ENCODE results near the gene DUSP7. TPM values are rescaled to one million over a fixed set of nuclear protein-coding genes. Genes with fewer than 3 reads are reported as not detected.

Gene DUSP7
- total RNA-seq, 1 donor from 2014 or later, result 2.4 TPM

GRCh38 chr3:52069135-52069534, 12.8 kb upstream of the DUSP7 start:
- no peak overlapping the region for H3K4me3 Mint-ChIP-seq
- DNase-seq (ENCODE audit: low spot score), result no peak
- Histone ChIP-seq H3F3A (ENCODE audit: low read depth) (no peaks in the 10 kb centered on the region), H3K27ac (no peak overlapping the region), H3K4me3 (no peak overlapping the region), H3K4me2 (no peak overlapping the region), H2AFZ (replicated peaks) (no peak overlapping the region), H3K9ac (no peak overlapping the region), H3K36me3 (no peaks in the 10 kb centered on the region), H4K20me1 (ENCODE audit: low read depth) (no peaks in the 10 kb centered on the region), H3K79me2 (ENCODE audit: low read depth) (no peaks in the 10 kb centered on the region), H3K27me3 (no peaks in the 10 kb centered on the region), H3K9me3 (ENCODE audit: low read depth) (no peaks in the 10 kb centered on the region), H3K4me1 (peaks cover 12% of the 10 kb centered on the region)
- H3K27me3 Mint-ChIP-seq (ENCODE audit: insufficient read depth, low read depth), result peaks cover 9% of the 10 kb centered on the region
- no peaks in the 10 kb centered on the region for H3K36me3 Mint-ChIP-seq
- H3K9me3 Mint-ChIP-seq, result no peaks in the 10 kb centered on the region
- H3K4me1 Mint-ChIP-seq, result peaks cover 3% of the 10 kb centered on the region
- TF ChIP-seq EZH2 (IDR thresholded peaks at IDR 0.05), result no peak
- TF ChIP-seq, protein P1, sequence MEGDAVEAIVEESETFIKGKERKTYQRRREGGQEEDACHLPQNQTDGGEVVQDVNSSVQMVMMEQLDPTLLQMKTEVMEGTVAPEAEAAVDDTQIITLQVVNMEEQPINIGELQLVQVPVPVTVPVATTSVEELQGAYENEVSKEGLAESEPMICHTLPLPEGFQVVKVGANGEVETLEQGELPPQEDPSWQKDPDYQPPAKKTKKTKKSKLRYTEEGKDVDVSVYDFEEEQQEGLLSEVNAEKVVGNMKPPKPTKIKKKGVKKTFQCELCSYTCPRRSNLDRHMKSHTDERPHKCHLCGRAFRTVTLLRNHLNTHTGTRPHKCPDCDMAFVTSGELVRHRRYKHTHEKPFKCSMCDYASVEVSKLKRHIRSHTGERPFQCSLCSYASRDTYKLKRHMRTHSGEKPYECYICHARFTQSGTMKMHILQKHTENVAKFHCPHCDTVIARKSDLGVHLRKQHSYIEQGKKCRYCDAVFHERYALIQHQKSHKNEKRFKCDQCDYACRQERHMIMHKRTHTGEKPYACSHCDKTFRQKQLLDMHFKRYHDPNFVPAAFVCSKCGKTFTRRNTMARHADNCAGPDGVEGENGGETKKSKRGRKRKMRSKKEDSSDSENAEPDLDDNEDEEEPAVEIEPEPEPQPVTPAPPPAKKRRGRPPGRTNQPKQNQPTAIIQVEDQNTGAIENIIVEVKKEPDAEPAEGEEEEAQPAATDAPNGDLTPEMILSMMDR (IDR thresholded peaks at IDR 0.05), result no peak
- TF ChIP-seq EZH2phosphoT487 (IDR thresholded peaks at IDR 0.05), result no peak
- H3K27ac Mint-ChIP-seq, result peak overlapping the region; percentile 72

- Histone ChIP-seq H3K9me3 (ENCODE audit: low read depth) (no peaks in the 10 kb centered on the region), H3K36me3 (no peaks in the 10 kb centered on the region), H3K4me1 (peaks cover 12% of the 10 kb centered on the region), H3K27ac (no peak overlapping the region), H3K9ac (no peak overlapping the region), H3K27me3 (no peaks in the 10 kb centered on the region), H4K20me1 (ENCODE audit: low read depth) (no peaks in the 10 kb centered on the region), H3F3A (ENCODE audit: low read depth) (no peaks in the 10 kb centered on the region), H3K4me2 (no peak overlapping the region), H2AFZ (replicated peaks) (no peak overlapping the region), H3K79me2 (ENCODE audit: low read depth) (no peaks in the 10 kb centered on the region), H3K4me3 (no peak overlapping the region)
- Mint-ChIP-seq H3K36me3 (no peaks in the 10 kb centered on the region), H3K27ac (no peak overlapping the region), H3K4me3 (no peak overlapping the region), H3K27me3 (ENCODE audit: insufficient read depth, low read depth) (peaks cover 10% of the 10 kb centered on the region), H3K9me3 (no peaks in the 10 kb centered on the region), H3K4me1 (peaks cover 3% of the 10 kb centered on the region)
- DNase-seq (ENCODE audit: low spot score), result no peak
- TF ChIP-seq, protein P1 (IDR thresholded peaks at IDR 0.05), result no peak
- TF ChIP-seq EZH2 (IDR thresholded peaks at IDR 0.05) (no peak), EZH2phosphoT487 (IDR thresholded peaks at IDR 0.05) (no peak)
Observed at GRCh38 chr3:52068730-52069129, 12.4 kb upstream of the DUSP7 start.

GRCh38 chr3:52068055-52068571, 11.7 kb upstream of the DUSP7 start:
- Histone ChIP-seq H3K27ac (no peak overlapping the region), H3K4me2 (no peak overlapping the region), H3K36me3 (no peaks in the 10 kb centered on the region), H3F3A (ENCODE audit: low read depth) (no peaks in the 10 kb centered on the region), H3K4me3 (no peak overlapping the region), H3K9me3 (ENCODE audit: low read depth) (no peaks in the 10 kb centered on the region), H3K4me1 (peaks cover 12% of the 10 kb centered on the region), H2AFZ (replicated peaks) (no peak overlapping the region), H3K79me2 (ENCODE audit: low read depth) (no peaks in the 10 kb centered on the region), H3K9ac (no peak overlapping the region), H4K20me1 (ENCODE audit: low read depth) (no peaks in the 10 kb centered on the region), H3K27me3 (no peaks in the 10 kb centered on the region)
- Mint-ChIP-seq H3K4me1 (peaks cover 3% of the 10 kb centered on the region), H3K27ac (no peak overlapping the region), H3K36me3 (no peaks in the 10 kb centered on the region), H3K9me3 (no peaks in the 10 kb centered on the region), H3K4me3 (no peak overlapping the region), H3K27me3 (ENCODE audit: insufficient read depth, low read depth) (peaks cover 10% of the 10 kb centered on the region)
- DNase-seq (ENCODE audit: low spot score), result no peak
- TF ChIP-seq EZH2phosphoT487 (IDR thresholded peaks at IDR 0.05), result no peak
- TF ChIP-seq, protein P1 (IDR thresholded peaks at IDR 0.05), result no peak
- TF ChIP-seq EZH2 (IDR thresholded peaks at IDR 0.05), result no peak
